HEK293 (cell line): ENCODE measurements around the gene AMACR.

Experiments
- CTCF ChIA-PET: fragments of 350-600 bp; formaldehyde crosslinking; extraction: SDS; loops from one replicate; lab custom pipeline; 2021; ENCODE audit warnings: antibody characterized with exemption; lab: Yijun Ruan, JAX
- POLR2A ChIA-PET: fragments of 300-600 bp; formaldehyde crosslinking; extraction: SDS; loops from one replicate; lab custom pipeline; 2020; ENCODE audit warnings: antibody characterized with exemption, inconsistent platforms; lab: Yijun Ruan, JAX
- H3K27ac ChIP-seq: fragments of 200-500 bp; sonication (Bioruptor generic); 2 replicates; pipeline ENCODE4 v1.5.1; 2014; ENCODE audit warnings: low read depth, low read length, control low read depth, inconsistent platforms; ENCODE audit errors: extremely low read depth
- H3K36me3 ChIP-seq, 2 experiments: fragments of 200-500 bp in 1 of 2; sonication (Bioruptor generic) in 1 of 2; 1 replicate in 1 of 2; 2 replicates in 1 of 2; pipeline ENCODE4 v1.5.1; 2014 to 2017; ENCODE audit warnings: inconsistent platforms in 2 of 2, low read length in 2 of 2; ENCODE audit not compliant: control insufficient read depth in 2 of 2, insufficient read depth in 1 of 2
- H3K4me1 ChIP-seq: fragments of 200-500 bp; sonication (Bioruptor generic); 2 replicates; pipeline ENCODE4 v1.5.1; 2014; ENCODE audit warnings: mild to moderate bottlenecking, low read length, inconsistent platforms; ENCODE audit not compliant: control insufficient read depth, insufficient read depth
- H3K4me3 ChIP-seq: 2 replicates; pipeline ENCODE4 v1.5.1; 2011; ENCODE audit warnings: low read depth, mild to moderate bottlenecking, control low read depth, low read length, moderate library complexity
- H3K9me3 ChIP-seq: fragments of 200-500 bp; sonication (Bioruptor generic); 2 replicates; pipeline ENCODE4 v1.5.1; 2014; ENCODE audit warnings: low read depth, low read length, inconsistent platforms; ENCODE audit not compliant: control insufficient read depth, insufficient read depth
- HOXA7 ChIP-seq: sonication (generic); formaldehyde crosslinking; IDR thresholded peaks from 2 replicates; pipeline ENCODE4 v1.8.1; 2022; ENCODE audit warnings: missing genetic modification reagents, borderline replicate concordance
- INSM2 ChIP-seq: fragments of 450-650 bp; formaldehyde crosslinking; IDR thresholded peaks from 2 replicates; pipeline ENCODE4 v1.5.1; 2016; ENCODE audit warnings: missing biosample characterization, missing genetic modification characterization
- MEIS1 ChIP-seq: sonication (generic); formaldehyde crosslinking; IDR thresholded peaks from 2 replicates; pipeline ENCODE4 v1.8.1; 2022; ENCODE audit warnings: missing genetic modification reagents, mild to moderate bottlenecking, borderline replicate concordance
- WT1 ChIP-seq: fragments of 450-650 bp; formaldehyde crosslinking; IDR thresholded peaks from 2 replicates; pipeline ENCODE4 v1.5.1; 2016; ENCODE audit warnings: missing biosample characterization, missing genetic modification characterization
- ZEB2 ChIP-seq: fragments of 450-650 bp; formaldehyde crosslinking; IDR thresholded peaks from 2 replicates; pipeline ENCODE4 v1.5.1; 2016; ENCODE audit warnings: missing biosample characterization, missing genetic modification characterization
- ZFP69B ChIP-seq: fragments of 450-650 bp; formaldehyde crosslinking; IDR thresholded peaks from 2 replicates; pipeline ENCODE4 v1.5.1; 2016; ENCODE audit warnings: missing biosample characterization, missing genetic modification characterization
- ZNF10 ChIP-seq: fragments of 450-650 bp; formaldehyde crosslinking; IDR thresholded peaks from 2 replicates; pipeline ENCODE4 v1.5.1; 2017; ENCODE audit warnings: missing biosample characterization, missing genetic modification characterization
- ZNF138 ChIP-seq: fragments of 450-650 bp; formaldehyde crosslinking; IDR thresholded peaks from 2 replicates; pipeline ENCODE4 v1.5.1; 2016; ENCODE audit warnings: missing biosample characterization, missing genetic modification characterization, borderline replicate concordance
- ZNF16 ChIP-seq: fragments of 450-650 bp; formaldehyde crosslinking; IDR thresholded peaks from 2 replicates; pipeline ENCODE4 v1.5.1; 2016; ENCODE audit warnings: low read depth, missing biosample characterization, missing genetic modification characterization
- ZNF18 ChIP-seq: fragments of 450-650 bp; formaldehyde crosslinking; IDR thresholded peaks from 2 replicates; pipeline ENCODE4 v1.5.1; 2016; ENCODE audit warnings: missing biosample characterization, missing genetic modification characterization
- ZNF280C ChIP-seq: fragments of 450-650 bp; formaldehyde crosslinking; IDR thresholded peaks from 2 replicates; pipeline ENCODE4 v1.5.1; 2016; ENCODE audit warnings: missing biosample characterization, missing genetic modification characterization
- ZNF292 ChIP-seq: fragments of 450-650 bp; formaldehyde crosslinking; IDR thresholded peaks from 2 replicates; pipeline ENCODE4 v1.5.1; 2016; ENCODE audit warnings: low read depth, missing biosample characterization, missing genetic modification characterization, borderline replicate concordance
- ZNF302 ChIP-seq: fragments of 450-650 bp; formaldehyde crosslinking; IDR thresholded peaks from 2 replicates; pipeline ENCODE4 v1.5.1; 2016; ENCODE audit warnings: missing biosample characterization, missing genetic modification characterization, low read depth
- ZNF354C ChIP-seq: fragments of 450-650 bp; formaldehyde crosslinking; IDR thresholded peaks from 2 replicates; pipeline ENCODE4 v1.5.1; 2016; ENCODE audit warnings: missing biosample characterization, missing genetic modification characterization, low read depth, borderline replicate concordance
- ZNF391 ChIP-seq: fragments of 450-650 bp; formaldehyde crosslinking; IDR thresholded peaks from 2 replicates; pipeline ENCODE4 v1.5.1; 2016; ENCODE audit warnings: low read depth, missing biosample characterization, missing genetic modification characterization, borderline replicate concordance
- ZNF488 ChIP-seq: fragments of 450-650 bp; formaldehyde crosslinking; IDR thresholded peaks from 2 replicates; pipeline ENCODE4 v1.5.1; 2016; ENCODE audit warnings: missing biosample characterization, missing genetic modification characterization
- ZNF610 ChIP-seq: fragments of 450-650 bp; formaldehyde crosslinking; IDR thresholded peaks from 2 replicates; pipeline ENCODE4 v1.5.1; 2016; ENCODE audit warnings: missing biosample characterization, missing genetic modification characterization, borderline replicate concordance
- ZNF747 ChIP-seq: fragments of 450-650 bp; formaldehyde crosslinking; IDR thresholded peaks from 2 replicates; pipeline ENCODE4 v1.5.1; 2016; ENCODE audit warnings: missing biosample characterization, missing genetic modification characterization
- TF ChIP-seq, protein P1 (sequence below): fragments of 450-650 bp; formaldehyde crosslinking; IDR thresholded peaks from 2 replicates; pipeline ENCODE4 v1.5.1; 2016; ENCODE audit warnings: missing biosample characterization, missing genetic modification characterization

Gene AMACR

GRCh38 chr5:34005681-34006080 is 2.2 kb downstream of the AMACR start:
- CTCF ChIA-PET = interaction anchor here (0.7 to 1.5 kb wide), 5 partner anchors 8 to 469 kb away, joined by 3 to 6 read pairs (median 3); no protein-coding TSS in a partner anchor
- Histone ChIP-seq H3K4me3 (no peak overlapping the region), H3K4me1 (peaks cover 9% of the 10 kb centered on the region), H3K27ac (no peak overlapping the region), H3K9me3 (no peaks in the 10 kb centered on the region), H3K36me3 (peaks cover 0 to 20% of the 10 kb centered on the region in 2 experiments; a peak in 1 of 3 replicates)
- POLR2A ChIA-PET = no interaction called here
- TF ChIP-seq ZNF610 (tag by site-specific recombination) (no peak), ZNF16 (tag by site-specific recombination) (no peak), ZNF747 (tag by site-specific recombination) (no peak), ZNF292 (tag by site-specific recombination) (no peak), ZNF18 (tag by site-specific recombination) (no peak), ZNF391 (tag by site-specific recombination) (no peak), ZNF488 (tag by site-specific recombination) (no peak), ZNF138 (tag by site-specific recombination) (no peak), HOXA7 (no peak)
- TF ChIP-seq, protein P1, sequence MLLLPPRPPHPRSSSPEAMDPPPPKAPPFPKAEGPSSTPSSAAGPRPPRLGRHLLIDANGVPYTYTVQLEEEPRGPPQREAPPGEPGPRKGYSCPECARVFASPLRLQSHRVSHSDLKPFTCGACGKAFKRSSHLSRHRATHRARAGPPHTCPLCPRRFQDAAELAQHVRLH (tag by site-specific recombination) = no peak
- TF ChIP-seq, all 188 proteins: peak for 0

DNA sequence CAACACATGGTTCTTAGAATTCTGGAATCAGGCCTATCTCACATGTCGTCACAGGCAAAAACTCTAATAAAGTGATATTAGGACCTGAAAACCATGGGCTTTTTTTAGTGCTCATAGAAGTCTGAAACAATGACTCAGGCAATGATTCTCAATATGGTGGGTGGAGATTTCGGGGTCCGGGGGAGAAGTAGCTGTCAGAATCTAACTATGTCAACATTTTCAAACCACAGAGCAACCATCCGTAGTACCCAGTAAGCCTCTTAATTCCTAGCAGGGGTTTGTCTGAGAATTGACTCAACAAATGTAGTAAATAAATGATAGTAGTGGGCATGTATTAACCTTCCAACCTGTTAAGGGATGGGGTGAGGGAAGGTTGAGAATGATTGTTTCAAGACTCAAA is 2.6 kb downstream of the AMACR start:
- TF ChIP-seq ZNF280C (tag by site-specific recombination) (no peak), ZEB2 (tag by site-specific recombination) (no peak), WT1 (tag by site-specific recombination) (no peak), ZNF354C (tag by site-specific recombination) (no peak), ZFP69B (no peak), INSM2 (tag by site-specific recombination) (no peak), ZNF302 (tag by site-specific recombination) (no peak), MEIS1 (CRISPR knock-in tag) (no peak), ZNF10 (tag by site-specific recombination) (no peak)

More for the DNA sequence above, 2.6 kb downstream of the AMACR start:
- Histone ChIP-seq H3K4me1 (peaks cover 9% of the 10 kb centered on the region), H3K4me3 (no peak overlapping the region), H3K36me3 (peaks cover 0 to 20% of the 10 kb centered on the region in 2 experiments; a peak in 1 of 3 replicates), H3K27ac (no peak overlapping the region), H3K9me3 (no peaks in the 10 kb centered on the region)
- CTCF ChIA-PET = interaction anchor here (0.5 to 1.5 kb wide), 2 partner anchors 9 to 565 kb away, joined by 3 to 4 read pairs; partner anchors contain the start of gene TARS1
- POLR2A ChIA-PET = no interaction called here
